GM21367 (cell line): Measurements from ENCODE around the gene USH2A.
"Not testable (repeated sequence)": the region's sequence is repeated elsewhere in the genome, so short reads cannot be mapped to it uniquely, and the experiment has no call there.

Source experiments
- ATAC-seq: cut with Tn5 transposase; IDR thresholded peaks from one replicate; pipeline ENCODE4 v1.9.1; 2021; ENCODE audit not compliant: unreplicated experiment

USH2A gene

DNA sequence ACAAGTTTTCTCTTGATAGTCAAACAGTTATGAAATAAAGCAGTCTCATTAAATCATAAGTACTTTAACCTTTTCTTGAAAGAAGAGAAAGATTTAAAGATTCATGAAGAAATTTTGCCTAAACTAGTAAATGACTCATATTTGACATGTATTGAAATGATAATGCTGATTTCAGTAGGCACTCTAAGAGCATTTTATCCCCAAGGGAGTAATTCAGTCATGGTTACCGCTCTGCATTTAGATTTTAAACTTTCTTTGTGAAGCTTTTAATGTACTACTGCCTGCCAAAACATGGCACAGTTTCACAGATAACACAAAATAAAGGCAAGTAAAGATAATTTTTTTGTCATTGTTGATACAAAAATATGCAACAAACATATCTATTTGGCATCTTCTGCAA is 6.8 kb downstream of the USH2A start:
- ATAC-seq = no peak

DNA sequence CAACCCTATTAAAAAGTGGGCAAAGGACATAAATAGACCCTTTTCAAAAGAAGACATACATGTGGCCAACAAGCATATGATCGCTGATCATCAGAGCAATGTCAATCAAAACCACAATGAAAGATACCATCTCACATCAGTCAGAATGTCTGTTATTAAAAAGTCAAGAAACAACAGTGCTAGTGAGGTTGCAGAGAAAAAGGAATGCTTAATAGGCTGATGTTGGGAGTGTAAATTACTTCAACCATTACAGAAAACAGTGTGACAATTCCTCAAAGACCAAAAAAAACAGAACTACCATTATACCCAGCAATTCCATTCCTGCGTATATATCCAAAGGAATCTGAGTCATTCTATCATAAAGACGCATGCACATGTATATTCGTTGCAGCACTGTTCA is 13.2 kb downstream of the USH2A start:
- ATAC-seq = no peak

DNA sequence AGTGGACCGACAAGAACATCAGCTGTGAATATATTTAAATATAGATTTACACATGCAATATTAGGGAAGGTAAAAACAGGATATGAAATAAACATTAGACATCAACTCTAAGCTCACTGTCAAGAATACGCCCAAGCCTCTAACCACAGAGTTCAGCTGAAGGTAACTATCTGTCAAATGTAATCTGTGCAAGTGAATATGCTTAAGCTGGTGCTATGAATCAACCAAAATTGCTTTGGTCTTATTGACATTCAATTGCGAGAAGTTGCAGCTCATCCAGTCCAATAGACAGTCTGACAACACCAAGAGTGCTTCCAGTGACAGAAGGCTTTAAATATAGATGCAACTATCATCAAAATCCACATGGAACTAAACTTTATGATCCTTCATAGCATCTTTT is 32.3 kb downstream of the USH2A start:
- no peak for ATAC-seq

DNA sequence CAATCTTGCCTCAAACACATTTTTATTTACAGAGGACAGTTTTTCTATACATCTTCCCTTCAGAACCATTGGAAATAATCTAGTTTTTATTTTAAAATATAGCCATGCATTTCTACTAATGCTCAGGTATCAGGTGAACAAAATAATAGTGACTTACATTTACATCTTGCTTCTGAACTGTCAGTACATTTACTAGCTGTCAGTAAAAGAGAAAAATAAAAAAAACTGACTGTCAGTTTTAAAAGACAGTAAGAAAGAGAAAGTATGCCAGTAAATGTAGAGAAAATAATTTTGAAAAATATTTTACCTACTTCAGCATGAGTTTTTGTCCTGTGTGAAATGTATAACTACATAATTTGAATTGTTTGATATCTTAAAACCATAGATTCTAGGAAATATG is 33.5 kb downstream of the USH2A start:
- no peak for ATAC-seq

DNA sequence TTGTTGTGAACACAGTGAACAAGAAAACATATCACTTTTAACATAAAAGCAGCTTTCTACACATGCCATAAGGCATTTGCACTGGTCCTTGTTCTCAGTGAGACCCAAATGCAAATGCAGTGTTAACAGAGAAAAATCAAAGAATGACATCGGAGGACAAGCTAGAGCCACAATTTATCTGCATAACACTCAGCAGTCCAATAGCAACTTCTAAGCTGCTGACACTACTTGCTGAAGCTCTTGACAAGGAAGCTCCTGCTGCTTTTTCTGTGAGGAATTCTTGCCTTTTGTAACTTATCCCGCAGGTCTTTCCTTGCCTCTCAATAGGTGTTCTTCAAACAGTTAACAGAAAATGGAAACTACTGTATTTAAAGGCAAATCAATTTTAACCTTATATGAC is 34.7 kb downstream of the USH2A start:
- no peak for ATAC-seq

DNA sequence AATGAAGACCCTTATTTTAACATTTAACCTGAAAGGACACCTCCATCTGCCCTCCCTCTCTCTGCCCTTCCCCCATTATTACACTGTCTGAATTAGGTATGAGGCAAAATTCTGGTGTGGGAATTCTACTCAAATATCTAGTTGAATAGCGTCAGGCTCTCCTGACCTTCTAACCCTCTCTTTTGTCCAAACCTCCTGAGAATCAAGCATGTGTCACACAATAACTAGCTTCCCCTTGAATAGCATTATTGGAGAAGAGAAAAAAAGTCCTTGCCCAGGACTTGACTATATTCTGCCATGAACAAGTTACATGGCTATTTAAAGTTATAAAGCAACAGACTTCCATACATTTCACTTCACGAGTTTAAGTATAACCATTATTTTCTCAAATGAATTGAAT is 35.5 kb downstream of the USH2A start:
- no peak for ATAC-seq

DNA sequence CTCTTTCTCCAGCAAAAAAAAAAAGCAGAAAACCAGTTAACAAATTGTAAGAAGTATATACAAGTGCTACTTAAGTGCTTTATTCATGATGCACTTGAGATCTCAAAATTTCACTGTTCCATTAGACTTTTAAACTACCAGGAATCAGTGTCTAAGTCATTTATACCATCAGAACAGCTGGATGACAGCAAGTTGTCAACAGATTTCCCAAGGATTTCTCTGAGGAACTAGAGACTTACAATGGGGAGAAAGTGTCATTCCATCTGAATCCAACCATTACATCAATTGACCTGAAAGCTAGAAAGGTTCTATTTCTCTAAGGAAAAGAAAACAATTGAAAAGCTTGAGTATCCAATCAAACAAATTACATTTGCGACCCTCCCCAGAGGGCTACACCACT is 43.8 kb downstream of the USH2A start:
- ATAC-seq = no peak

DNA sequence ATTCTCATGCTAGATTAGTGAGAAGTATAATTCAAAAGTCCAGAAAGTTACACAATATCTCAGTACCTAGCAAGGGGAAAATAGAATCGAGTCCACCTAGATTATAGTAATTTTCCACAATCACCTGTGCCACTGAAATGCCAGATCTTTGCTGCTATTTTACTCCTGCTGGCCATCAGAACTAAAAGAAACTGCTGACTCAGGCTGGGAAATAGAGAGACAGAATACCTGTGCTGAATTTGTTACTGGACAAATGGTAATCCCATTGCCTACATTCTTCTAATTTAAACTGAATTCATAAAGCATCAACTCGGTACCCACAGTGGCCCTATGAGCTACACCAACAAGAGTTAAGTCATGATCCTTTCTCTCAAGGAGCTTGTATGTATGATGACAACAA is 55.0 kb downstream of the USH2A start:
- ATAC-seq = no peak

DNA sequence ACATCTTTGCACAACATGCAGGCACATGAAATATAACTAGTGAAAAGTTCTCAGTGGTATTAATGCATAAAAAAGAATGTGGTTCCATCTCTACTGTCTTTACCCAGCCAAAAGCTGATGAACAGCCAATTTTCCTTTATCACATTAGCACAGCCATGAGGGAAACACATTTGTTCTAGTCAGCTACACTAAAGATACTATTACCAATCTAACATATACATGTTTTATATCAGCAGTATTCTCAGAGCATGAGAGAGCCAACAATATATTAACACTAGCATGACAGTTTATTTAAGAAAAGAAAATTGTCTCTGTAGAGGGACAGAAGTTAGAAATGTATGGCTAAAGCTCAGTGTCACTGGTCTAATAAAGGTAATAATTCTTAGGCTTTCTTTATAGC is 56.3 kb downstream of the USH2A start:
- ATAC-seq = no peak

DNA sequence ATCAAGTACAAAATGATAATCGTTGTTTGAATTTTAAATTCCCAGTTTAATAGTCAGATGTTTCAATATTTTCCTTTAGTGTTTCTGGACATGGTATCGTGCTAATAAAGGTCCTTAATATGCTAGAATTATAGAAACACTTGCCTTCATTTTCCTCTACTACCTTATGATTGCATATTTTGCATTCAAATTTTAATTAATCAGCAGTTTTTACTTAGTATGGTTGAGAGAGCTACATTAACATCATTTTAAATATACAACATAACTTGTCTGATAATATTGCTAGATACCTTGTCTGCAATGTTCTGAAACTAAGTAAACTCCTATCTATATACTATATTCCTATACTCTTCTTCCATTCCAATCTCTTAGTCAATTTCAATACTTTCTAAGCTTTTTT is 66.3 kb downstream of the USH2A start:
- no peak for ATAC-seq

DNA sequence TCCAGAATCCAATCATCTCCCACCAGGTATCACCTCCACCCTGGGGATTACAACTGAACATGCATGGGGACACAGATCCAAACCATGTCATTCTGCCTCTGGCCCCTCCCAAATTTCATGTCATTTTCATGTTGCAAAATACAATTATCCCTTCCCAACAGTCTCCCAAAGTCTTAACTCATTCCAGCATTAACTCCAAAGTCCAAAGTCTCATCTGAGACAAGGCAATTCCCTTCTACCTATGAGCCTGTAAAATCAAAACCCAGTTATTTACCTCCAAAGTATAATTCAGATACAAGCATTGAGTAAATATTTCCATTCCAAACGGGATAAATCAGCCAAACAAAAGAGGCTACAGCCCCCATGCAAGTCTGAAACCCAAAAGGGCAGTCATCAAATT is 73.1 kb downstream of the USH2A start:
- no peak for ATAC-seq

DNA sequence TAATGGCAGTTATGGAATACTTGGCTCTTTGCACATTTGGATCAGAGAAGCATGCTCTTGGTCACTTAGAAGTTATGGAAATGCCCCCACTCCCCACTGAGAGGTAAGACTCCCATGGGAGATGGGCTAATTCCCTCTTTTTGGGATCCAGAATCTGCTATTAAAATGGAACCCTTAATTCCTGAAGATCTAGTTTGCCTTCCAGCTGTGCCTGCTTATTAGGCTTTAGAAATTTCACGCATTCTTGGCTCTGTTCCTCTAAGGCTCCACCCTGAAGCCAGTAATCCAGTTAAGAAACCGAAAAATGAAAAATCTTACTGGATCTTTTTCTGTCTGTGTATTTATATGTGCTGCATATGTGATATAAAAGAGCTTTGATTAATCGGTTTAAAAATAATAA is 76.7 kb downstream of the USH2A start:
- ATAC-seq = no peak

DNA sequence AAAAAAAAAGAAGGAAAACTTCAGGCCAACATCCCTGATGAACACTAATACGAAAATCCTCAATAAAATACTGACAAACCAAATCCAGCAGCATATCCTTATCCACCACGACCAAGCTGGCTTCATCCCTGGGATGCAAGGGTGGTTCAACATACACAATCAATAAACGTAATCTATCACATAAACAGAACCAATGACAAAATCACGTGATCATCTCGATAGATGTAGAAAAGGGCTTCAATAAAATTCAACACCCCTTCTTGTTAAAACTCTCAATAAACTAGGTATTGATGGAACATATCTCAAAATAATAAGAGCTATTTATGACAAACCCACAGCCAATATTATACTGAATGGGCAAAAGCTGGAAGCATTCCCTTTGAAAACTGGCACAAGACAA is 82.7 kb downstream of the USH2A start:
- ATAC-seq = not testable (repeated sequence)

DNA sequence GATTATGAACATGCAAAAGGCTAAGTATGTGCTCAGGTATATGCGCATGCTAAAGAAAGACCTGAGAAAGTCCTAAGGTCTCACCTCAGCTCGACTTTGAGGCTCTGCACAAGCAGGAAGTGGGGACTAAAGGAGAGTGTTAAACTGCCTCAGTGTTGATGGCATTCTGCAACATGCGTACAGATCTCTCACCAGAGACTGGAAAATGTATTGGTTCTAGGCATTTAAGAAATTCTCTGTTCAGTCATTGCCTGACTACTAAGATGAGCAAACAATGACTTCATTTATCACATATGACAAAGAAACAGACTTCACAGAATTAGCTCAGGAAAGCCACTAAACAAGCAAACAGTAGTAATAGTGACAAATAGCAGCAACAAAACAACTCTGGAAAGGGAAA is 90.8 kb downstream of the USH2A start:
- no peak for ATAC-seq

DNA sequence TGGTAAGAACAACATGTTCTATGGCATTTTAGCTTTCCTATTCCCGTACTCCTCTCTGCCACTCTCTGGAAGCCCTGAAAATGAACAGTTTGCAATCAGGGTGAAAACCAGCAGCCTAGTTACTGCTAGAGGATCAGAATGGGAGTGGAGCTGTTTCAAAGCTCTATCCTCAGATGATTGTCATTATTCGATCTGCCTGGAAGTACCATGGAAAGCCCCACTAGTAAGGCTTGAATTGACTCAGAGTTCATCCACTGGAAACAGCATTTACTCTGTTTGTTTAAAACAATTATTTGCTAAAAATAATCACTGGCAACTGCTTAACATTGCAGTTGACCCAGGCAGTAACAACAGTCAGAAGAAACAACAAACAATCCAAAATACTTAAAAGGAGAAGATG is 91.2 kb downstream of the USH2A start:
- no peak for ATAC-seq

DNA sequence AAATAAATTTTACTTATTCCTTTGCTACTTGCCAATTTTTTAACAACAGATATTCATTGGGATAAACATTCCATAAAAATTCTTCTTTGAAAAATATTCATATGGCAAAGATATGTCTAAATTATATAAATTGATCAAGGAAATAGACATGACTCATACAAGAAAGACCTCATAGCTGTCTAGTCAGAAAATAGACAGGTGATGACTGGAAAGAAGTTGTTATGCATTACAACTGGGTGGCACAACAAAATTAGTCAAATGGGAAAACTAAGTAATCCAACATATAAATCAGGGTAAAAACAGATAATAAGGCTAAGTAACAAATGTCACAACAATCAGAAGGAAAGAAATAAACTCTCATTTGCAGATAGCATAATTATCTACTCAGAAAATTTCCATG is 92.0 kb downstream of the USH2A start:
- no peak for ATAC-seq

DNA sequence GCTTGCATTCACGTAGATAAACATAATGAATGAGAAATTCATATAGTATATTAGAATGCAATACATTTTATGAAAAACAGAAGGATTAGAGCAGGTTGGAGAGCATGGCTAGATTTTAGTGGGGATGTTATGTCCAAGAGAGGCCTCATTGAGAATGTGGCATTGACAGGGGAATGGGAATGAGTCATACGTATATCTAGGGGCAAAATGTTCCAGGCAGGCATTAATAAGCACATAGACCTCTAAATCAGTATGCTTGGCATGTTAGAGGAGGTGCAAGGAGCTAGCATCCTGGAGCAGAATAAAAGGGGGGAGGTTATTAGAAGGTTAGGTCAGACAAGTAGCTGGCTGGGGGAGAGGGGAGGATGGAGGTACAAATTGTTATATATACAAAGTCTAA is 93.0 kb downstream of the USH2A start:
- ATAC-seq = no peak

DNA sequence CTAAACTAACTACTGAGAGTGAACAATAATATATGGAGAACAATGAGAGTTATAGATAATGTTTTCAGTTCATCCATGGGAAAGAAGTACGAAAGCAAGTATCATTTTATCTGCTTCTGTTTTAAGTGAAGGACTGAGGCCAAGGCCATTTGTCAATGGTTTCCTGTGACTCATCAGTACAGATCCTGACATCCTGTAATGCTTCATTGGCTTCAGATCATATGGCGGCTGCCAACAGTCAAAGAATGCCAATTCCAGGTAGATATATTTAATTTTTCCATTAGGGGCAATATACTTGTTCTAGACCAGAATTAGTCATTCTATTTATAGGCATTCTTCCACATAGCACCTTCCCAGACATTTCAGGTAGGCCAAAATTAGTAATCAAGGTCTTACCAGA is 97.3 kb downstream of the USH2A start:
- no peak for ATAC-seq

DNA sequence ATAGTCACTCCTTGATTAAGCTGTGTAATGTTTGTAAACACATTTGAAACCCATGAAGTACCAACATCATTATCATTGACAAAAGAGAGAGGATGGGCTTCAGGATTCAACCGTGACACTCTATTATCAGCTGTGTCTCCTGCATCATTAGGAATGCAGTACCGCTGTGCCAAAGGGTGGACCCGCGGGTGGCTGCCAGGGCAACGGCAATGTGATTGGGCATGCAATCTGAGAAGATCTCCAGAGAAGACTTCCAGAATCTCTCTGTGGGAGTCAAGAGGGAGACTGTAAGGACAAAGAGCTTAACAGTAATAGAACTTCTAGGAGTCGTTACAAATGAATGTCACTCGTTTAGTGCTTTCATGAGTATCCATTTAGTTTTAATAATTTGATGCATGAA is 97.9 kb downstream of the USH2A start:
- no peak for ATAC-seq

DNA sequence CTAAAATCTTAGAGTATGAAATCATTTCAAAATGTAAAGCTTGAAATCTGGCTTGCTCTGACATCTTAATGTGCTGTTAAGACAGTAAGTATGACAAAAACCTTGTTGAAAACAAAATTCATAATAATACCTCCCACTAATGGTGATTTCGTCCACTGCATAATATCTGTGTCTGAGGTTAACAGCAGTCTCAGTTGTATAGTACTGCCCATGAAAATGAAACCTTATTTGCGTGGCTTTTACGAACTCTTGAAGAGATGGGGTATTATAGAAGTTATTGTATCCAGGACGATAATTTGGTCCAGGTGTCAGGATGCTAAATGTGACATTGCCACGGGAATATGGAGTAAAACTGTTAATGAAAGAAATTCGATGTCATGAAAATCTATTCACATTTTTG is 99.9 kb downstream of the USH2A start:
- ATAC-seq = no peak

DNA sequence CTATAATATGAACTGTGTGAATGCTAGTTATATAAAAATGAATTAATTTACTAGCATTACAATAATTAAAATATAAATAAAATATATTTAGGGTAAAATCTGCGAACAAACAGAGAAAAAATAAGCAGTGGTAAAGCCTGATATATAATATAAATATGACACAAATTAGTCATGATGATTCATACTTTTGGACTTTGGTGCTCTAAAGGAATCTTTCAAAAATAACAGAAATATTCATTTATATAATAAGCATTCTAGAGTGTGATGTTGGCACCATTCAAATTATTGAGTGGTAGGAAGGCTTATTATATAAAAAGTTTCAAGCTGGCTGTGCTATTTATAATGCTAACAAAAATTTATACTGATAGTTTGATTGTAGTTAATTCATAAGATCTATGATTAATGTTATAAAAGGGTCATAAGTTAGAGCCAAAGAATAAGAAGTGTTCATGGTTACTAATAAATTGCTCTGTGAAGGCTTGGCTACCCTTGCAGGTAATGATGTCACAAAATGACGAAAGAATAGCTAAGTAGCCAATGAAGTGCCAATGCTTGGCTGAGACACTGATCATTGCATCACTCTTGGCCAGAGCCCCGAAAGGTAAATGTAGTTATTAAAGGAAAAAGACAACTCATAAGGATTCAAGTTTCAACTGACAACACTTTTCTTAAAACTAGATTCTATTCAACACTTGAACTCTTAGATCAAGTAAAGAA is 108.7 kb downstream of the USH2A start:
- no peak for ATAC-seq

DNA sequence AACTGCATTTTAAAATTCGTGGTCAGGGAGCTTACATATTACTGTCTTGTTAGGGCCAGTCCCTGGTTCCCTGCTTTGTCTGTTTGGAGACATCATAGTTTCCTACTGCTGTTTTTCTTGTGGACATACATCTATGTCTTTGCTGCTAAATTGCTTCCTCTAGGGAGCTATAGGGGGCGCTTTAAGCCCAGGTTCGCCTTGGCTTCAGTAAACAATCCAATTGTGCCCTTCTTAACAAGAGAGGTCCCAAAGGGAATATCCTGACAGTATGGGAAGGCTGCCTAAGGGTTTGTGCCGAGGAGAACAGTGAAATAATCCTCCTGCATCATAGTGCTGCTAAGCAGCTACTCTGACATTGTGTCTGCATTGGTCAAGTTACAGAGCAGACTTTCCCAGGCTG is 112.5 kb downstream of the USH2A start:
- no peak for ATAC-seq

DNA sequence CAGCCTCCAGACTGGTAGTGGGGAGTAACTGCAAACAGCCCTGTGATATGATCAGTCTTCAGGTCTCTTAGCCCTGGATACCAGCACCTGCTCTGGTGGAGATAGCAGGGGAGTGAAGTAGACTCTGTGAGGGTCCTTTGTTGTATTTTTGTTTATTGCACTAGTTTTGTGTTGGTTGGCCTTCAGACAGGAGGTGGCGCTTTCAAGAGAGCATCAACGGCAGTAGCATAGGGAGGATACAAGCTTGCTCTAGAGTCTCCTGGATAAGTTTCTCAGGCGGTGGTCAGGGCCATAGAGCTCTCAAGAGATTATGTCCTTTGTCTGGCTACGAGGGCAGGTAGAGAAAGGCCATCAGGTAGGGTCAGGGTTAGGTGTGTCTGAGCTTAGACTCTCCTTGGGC is 116.4 kb downstream of the USH2A start:
- no peak for ATAC-seq

DNA sequence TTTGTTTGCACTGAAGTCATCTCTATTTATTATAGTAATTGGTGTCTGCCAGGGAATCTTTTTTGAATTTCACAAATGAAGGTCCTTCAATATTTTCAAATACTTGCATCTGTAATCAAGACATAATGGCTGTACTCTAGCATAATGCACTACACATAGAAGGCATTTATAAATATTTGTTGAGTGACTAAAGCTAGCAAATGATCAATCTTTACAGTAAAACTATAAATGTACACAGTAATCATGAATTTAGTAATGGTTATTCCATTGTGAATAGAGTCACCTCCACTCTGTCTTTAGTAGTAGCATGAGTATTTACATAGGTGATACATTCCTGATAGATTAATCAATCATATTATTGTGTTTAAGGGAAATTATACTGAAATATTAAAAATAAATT is 119.6 kb downstream of the USH2A start:
- no peak for ATAC-seq
